Lower lobe of right lung (tissue), 2 donors: ENCODE data around the gene PTPRN2. TPM values are rescaled to one million over a fixed set of nuclear protein-coding genes. Genes with fewer than 3 reads are reported as not detected.

Source experiments
- ATAC-seq, 2 donors: fragments of 200-7000 bp; cut with Tn5 transposase; one replicate each; pipeline ENCODE4 v1.9.1; 2020 to 2022; ENCODE audit warnings: mild to moderate bottlenecking in 2 of 2, moderate library complexity in 2 of 2
- DNase-seq: peaks from one replicate; pipeline ENCODE4 v3.0.0-alpha.2; 2020
- H3K27ac ChIP-seq: fragments of 200-600 bp; one replicate; pipeline ENCODE4 v1.8.0; 2022
- H3K27me3 ChIP-seq: fragments of 200-600 bp; one replicate; pipeline ENCODE4 v1.8.0; 2022; ENCODE audit warnings: low read depth
- H3K36me3 ChIP-seq: fragments of 200-600 bp; one replicate; pipeline ENCODE4 v1.8.0; 2022; ENCODE audit warnings: mild to moderate bottlenecking
- H3K4me1 ChIP-seq: fragments of 200-600 bp; one replicate; pipeline ENCODE4 v1.8.0; 2022
- H3K4me3 ChIP-seq: fragments of 200-600 bp; one replicate; pipeline ENCODE4 v1.8.0; 2022; ENCODE audit warnings: mild to moderate bottlenecking
- H3K9me3 ChIP-seq: fragments of 200-600 bp; one replicate; pipeline ENCODE4 v1.8.0; 2022
- intact Hi-C: fragments of 100-400 bp; cut with DNase I; formaldehyde crosslinking; loops from one replicate; pipeline ENCODE4 v1.11.0; 2022
- total RNA-seq: library from RNA; stranded (reverse); fragmentation: NEBNext Ultra II Directional; extraction: Animal tissue kit (Norgen Biotek cat#: 25700); gene quantifications from one replicate; pipeline ENCODE4 v1.2.1, GENCODE V29; 2021
- TF ChIP-seq, protein P1 (sequence below): fragments of 200-600 bp; IDR thresholded peaks from one replicate; pipeline ENCODE4 v1.8.0; 2022; ENCODE audit warnings: antibody characterized with exemption, mild to moderate bottlenecking
- donor health status: DM: no; HTN: yes; CAD: no; lungs with severe emphysema.

The PTPRN2 gene
- total RNA-seq, 1 donor from 2014 or later: 6.8 TPM

- Histone ChIP-seq H3K4me3 (no peak overlapping the region), H3K9me3 (no peaks in the 10 kb centered on the region), H3K4me1 (no peaks in the 10 kb centered on the region), H3K27me3 (no peaks in the 10 kb centered on the region), H3K27ac (no peak overlapping the region), H3K36me3 (no peaks in the 10 kb centered on the region)
- intact Hi-C loops: no loop called here
- TF ChIP-seq, protein P1, sequence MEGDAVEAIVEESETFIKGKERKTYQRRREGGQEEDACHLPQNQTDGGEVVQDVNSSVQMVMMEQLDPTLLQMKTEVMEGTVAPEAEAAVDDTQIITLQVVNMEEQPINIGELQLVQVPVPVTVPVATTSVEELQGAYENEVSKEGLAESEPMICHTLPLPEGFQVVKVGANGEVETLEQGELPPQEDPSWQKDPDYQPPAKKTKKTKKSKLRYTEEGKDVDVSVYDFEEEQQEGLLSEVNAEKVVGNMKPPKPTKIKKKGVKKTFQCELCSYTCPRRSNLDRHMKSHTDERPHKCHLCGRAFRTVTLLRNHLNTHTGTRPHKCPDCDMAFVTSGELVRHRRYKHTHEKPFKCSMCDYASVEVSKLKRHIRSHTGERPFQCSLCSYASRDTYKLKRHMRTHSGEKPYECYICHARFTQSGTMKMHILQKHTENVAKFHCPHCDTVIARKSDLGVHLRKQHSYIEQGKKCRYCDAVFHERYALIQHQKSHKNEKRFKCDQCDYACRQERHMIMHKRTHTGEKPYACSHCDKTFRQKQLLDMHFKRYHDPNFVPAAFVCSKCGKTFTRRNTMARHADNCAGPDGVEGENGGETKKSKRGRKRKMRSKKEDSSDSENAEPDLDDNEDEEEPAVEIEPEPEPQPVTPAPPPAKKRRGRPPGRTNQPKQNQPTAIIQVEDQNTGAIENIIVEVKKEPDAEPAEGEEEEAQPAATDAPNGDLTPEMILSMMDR: no peak
- DNase-seq (peak; percentile 2), ATAC-seq (no peak)
Observed at GRCh38 chr7:157538735-157539134, 1048.9 kb downstream of the PTPRN2 start.

DNA sequence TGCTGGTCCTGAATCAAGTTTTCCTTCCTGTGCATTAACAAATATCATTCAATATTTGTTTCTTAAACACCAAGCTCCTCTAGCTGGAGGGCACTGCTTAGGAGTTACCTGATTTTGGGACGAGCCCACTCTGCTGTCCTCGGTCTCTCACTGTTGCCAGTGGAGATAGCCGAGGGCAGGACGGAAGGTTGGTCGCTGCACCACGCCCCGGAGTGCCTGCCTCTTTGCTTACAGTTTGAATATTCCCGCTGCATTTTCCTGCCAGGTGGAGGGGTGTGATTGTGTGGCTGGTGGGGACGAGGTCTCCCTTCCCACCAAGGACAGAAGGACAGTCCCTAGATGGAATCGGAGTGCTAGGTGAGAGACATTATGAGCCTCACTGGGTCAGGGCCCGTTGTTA is 1049.3 kb downstream of the PTPRN2 start:
- H3K9me3 ChIP-seq: no peaks in the 10 kb centered on the region
- TF ChIP-seq, protein P1: no peak
- no peaks in the 10 kb centered on the region for H3K4me1 ChIP-seq
- no peaks in the 10 kb centered on the region for H3K36me3 ChIP-seq
- ATAC-seq (no peak), DNase-seq (peak; percentile 10)
- intact Hi-C loops: no loop called here
- no peak overlapping the region for H3K4me3 ChIP-seq
- no peaks in the 10 kb centered on the region for H3K27me3 ChIP-seq
- no peak overlapping the region for H3K27ac ChIP-seq

DNA sequence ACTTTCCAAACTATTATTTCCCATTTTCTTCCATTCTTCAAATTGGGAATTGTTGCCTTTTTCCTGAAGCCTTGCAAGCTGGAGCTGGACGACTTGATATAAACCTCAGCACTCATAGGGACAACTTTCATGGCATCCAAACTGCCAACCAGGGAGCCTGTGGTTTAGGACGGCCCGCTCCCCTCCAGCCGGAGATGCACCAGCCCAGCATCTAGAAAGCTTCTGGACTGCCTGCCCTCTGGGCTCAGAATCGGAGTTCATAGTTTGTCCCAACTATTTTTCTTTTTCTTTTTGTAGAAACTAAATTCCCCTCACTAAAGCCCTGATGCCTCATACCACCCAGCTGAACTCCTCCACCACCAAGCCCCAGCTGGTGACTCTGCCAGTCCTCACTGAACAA is 1050.6 kb downstream of the PTPRN2 start:
- no peaks in the 10 kb centered on the region for H3K36me3 ChIP-seq
- H3K9me3 ChIP-seq: peaks cover 8% of the 10 kb centered on the region
- peak; percentile 4 for DNase-seq
- no peak overlapping the region for H3K4me3 ChIP-seq
- no peak overlapping the region for H3K27ac ChIP-seq
- H3K27me3 ChIP-seq: no peaks in the 10 kb centered on the region
- H3K4me1 ChIP-seq: no peaks in the 10 kb centered on the region
- intact Hi-C loops: no loop called here
- no peak for ATAC-seq
- TF ChIP-seq, protein P1: no peak

- Histone ChIP-seq H3K4me1 (no peaks in the 10 kb centered on the region), H3K36me3 (no peaks in the 10 kb centered on the region), H3K27me3 (no peaks in the 10 kb centered on the region), H3K27ac (no peak overlapping the region), H3K9me3 (peaks cover 9% of the 10 kb centered on the region), H3K4me3 (no peak overlapping the region)
- ATAC-seq (no peak), DNase-seq (no peak)
- TF ChIP-seq, protein P1: no peak
- intact Hi-C loops: no loop called here
Observed at GRCh38 chr7:157532068-157532467, 1055.6 kb downstream of the PTPRN2 start.

DNA sequence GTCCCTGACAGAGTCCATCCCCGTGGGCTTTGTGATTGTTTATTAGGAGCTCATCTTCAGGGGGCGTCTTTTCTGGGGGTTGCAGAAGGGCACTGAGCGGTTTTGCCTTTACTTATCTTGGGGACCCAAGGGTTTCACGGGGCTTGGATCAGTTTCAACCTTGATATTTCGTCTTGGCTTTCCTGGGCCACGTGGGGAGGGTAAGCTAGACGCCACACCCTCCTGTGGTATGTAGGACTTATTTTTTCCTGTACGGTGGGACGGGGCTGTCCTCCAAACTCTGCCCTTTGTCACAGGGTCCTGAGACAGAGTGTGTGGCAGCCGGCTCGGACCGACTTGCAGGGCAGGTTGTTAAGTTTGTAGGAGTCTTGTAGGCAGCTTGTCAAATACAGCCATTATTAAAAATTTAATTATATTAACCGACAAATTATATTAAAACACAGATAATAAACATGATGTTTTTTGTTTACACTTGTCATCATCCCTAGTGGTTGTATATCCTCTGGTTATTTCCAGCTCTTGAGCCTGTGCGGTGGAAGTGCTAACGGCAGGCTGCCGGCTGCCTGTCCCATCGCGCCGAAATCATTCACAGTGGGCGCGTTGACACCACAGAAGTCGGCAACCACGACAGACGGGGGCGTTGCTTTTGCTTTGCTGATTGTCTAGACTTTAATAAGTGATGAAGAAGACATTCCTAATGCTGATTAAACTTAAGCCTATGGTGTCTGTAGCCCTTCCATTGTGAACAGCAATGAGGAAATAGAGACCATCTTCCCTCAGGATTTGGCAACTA is 1057.7 kb downstream of the PTPRN2 start:
- peak; percentile 27 for DNase-seq
- no peak for ATAC-seq
- Histone ChIP-seq H3K27ac (no peak overlapping the region), H3K27me3 (no peaks in the 10 kb centered on the region), H3K4me1 (no peaks in the 10 kb centered on the region), H3K9me3 (peaks cover 9% of the 10 kb centered on the region), H3K36me3 (no peaks in the 10 kb centered on the region), H3K4me3 (no peak overlapping the region)
- intact Hi-C loops: no loop called here
- TF ChIP-seq, protein P1: no peak
